H7 (cell line): ENCODE measurements around the gene CYP27C1. TPM values are rescaled to one million over a fixed set of nuclear protein-coding genes. Genes with fewer than 3 reads are reported as not detected.

Experiments used
- DNase-seq: peaks from one replicate; pipeline ENCODE4 v3.0.0; 2012
- H3K27me3 ChIP-seq: 2 replicates; pipeline ENCODE4 v1.6.0; 2011; ENCODE audit warnings: mild to moderate bottlenecking, low read length; ENCODE audit not compliant: control insufficient read depth, insufficient read depth
- H3K36me3 ChIP-seq: replicated peaks from 2 replicates; pipeline ENCODE4 v1.5.1; 2011; ENCODE audit warnings: low read length; ENCODE audit not compliant: control insufficient read depth, insufficient read depth
- H3K4me3 ChIP-seq: 2 replicates; pipeline ENCODE4 v1.5.1; 2011; ENCODE audit warnings: low read depth, mild to moderate bottlenecking, control low read depth, low read length, moderate library complexity; ENCODE audit not compliant: insufficient read depth
- total RNA-seq: library from RNA; depleted of rRNA; stranded (reverse); fragments of >200 nt; shearing (Covaris generic); gene quantifications from 2 replicates; pipeline ENCODE4 v1.2.3, GENCODE V29; 2014

Gene CYP27C1
- total RNA-seq, 1 experiment from 2014 or later, result 0.83 TPM

- no peak for DNase-seq
- Histone ChIP-seq H3K27me3 (no peaks in the 10 kb centered on the region), H3K36me3 (no peaks in the 10 kb centered on the region), H3K4me3 (no peak overlapping the region)
These were observed 57.6 kb downstream of the CYP27C1 start for GRCh38 chr2:127162261-127163089.

GRCh38 chr2:127161176-127162136 lies 58.6 kb downstream of the CYP27C1 start:
- Histone ChIP-seq H3K27me3 (no peaks in the 10 kb centered on the region), H3K36me3 (no peaks in the 10 kb centered on the region), H3K4me3 (no peak overlapping the region)
- DNase-seq, result no peak

- Histone ChIP-seq H3K27me3 (no peaks in the 10 kb centered on the region), H3K4me3 (no peak overlapping the region), H3K36me3 (no peaks in the 10 kb centered on the region)
- no peak for DNase-seq
These were observed 59.4 kb downstream of the CYP27C1 start for GRCh38 chr2:127160676-127161075.

GRCh38 chr2:127159543-127159942 lies 60.6 kb downstream of the CYP27C1 start:
- no peaks in the 10 kb centered on the region for H3K36me3 ChIP-seq
- no peak overlapping the region for H3K4me3 ChIP-seq
- no peak for DNase-seq
- H3K27me3 ChIP-seq, result no peaks in the 10 kb centered on the region

- no peak for DNase-seq
- Histone ChIP-seq H3K36me3 (no peaks in the 10 kb centered on the region), H3K27me3 (no peaks in the 10 kb centered on the region), H3K4me3 (no peak overlapping the region)
These were observed 61.3 kb downstream of the CYP27C1 start for GRCh38 chr2:127158614-127159290.

- H3K36me3 ChIP-seq, result no peaks in the 10 kb centered on the region
- no peak overlapping the region for H3K4me3 ChIP-seq
- peak; percentile 89 for DNase-seq
- no peaks in the 10 kb centered on the region for H3K27me3 ChIP-seq
These were observed 62.2 kb downstream of the CYP27C1 start for GRCh38 chr2:127157651-127158485.

GRCh38 chr2:127157114-127157513 lies 63.0 kb downstream of the CYP27C1 start:
- H3K27me3 ChIP-seq, result no peaks in the 10 kb centered on the region
- H3K4me3 ChIP-seq, result no peak overlapping the region
- no peaks in the 10 kb centered on the region for H3K36me3 ChIP-seq
- no peak for DNase-seq

- DNase-seq, result no peak
- Histone ChIP-seq H3K36me3 (no peaks in the 10 kb centered on the region), H3K27me3 (no peaks in the 10 kb centered on the region), H3K4me3 (no peak overlapping the region)
These were observed 64.2 kb downstream of the CYP27C1 start for GRCh38 chr2:127155947-127156346.

- no peaks in the 10 kb centered on the region for H3K27me3 ChIP-seq
- H3K4me3 ChIP-seq, result no peak overlapping the region
- no peaks in the 10 kb centered on the region for H3K36me3 ChIP-seq
- DNase-seq, result no peak
These were observed 65.0 kb downstream of the CYP27C1 start for GRCh38 chr2:127155028-127155581.

- Histone ChIP-seq H3K36me3 (no peaks in the 10 kb centered on the region), H3K4me3 (no peak overlapping the region), H3K27me3 (no peaks in the 10 kb centered on the region)
- DNase-seq, result no peak
These were observed 65.7 kb downstream of the CYP27C1 start for GRCh38 chr2:127154396-127154795.

- Histone ChIP-seq H3K36me3 (no peaks in the 10 kb centered on the region), H3K4me3 (no peak overlapping the region), H3K27me3 (no peaks in the 10 kb centered on the region)
- no peak for DNase-seq
These were observed 66.4 kb downstream of the CYP27C1 start for GRCh38 chr2:127153691-127154158.

GRCh38 chr2:127150996-127151395 lies 69.1 kb downstream of the CYP27C1 start:
- H3K27me3 ChIP-seq, result no peaks in the 10 kb centered on the region
- H3K36me3 ChIP-seq, result no peaks in the 10 kb centered on the region
- H3K4me3 ChIP-seq, result no peak overlapping the region
- DNase-seq, result no peak

- Histone ChIP-seq H3K36me3 (no peaks in the 10 kb centered on the region), H3K27me3 (no peaks in the 10 kb centered on the region)
- no peak for DNase-seq
These were observed 70.7 kb downstream of the CYP27C1 start for GRCh38 chr2:127149384-127149783.

More at GRCh38 chr2:127149384-127149783, 70.7 kb downstream of the CYP27C1 start:
- H3K4me3 ChIP-seq, result no peak overlapping the region
